H1 (cell line): ENCODE data around the gene BAG2. TPM values are rescaled to one million over a fixed set of nuclear protein-coding genes. Genes with fewer than 3 reads are reported as not detected.
A peak's percentile ranks its signal among the peaks of the same experiment; 100 is the strongest.

Source experiments
- CTCF ChIA-PET: fragments of 300-600 bp; sonication (Branson Sonifier 250); formaldehyde crosslinking; loops from one replicate; lab custom pipeline; 2021; ENCODE audit not compliant: partially characterized antibody; lab: Charles Lee
- POLR2A ChIA-PET: fragments of 300-600 bp; sonication (Branson Sonifier 250); formaldehyde crosslinking; loops from one replicate; lab custom pipeline; 2021; ENCODE audit warnings: inconsistent platforms; ENCODE audit not compliant: partially characterized antibody; lab: Charles Lee
- DNase-seq, 2 experiments: peaks; one replicate each; pipeline versions ENCODE4 v3.0.0 to v3.0.0-alpha.2; 2010 to 2022; ENCODE audit warnings: low spot score in 2 of 2, low read depth in 1 of 2, mixed read lengths in 1 of 2
- FAIRE-seq: peaks from 2 replicates; lab custom pipeline; 2011; peaks lifted over from hg19 to GRCh38; lab: Jason Lieb, UNC
- H2AFZ ChIP-seq: 2 replicates; pipeline ENCODE4 v1.8.1; 2012; ENCODE audit warnings: low read length, inconsistent platforms
- H2AK5ac ChIP-seq: 2 replicates; pipeline ENCODE4 v1.6.1; 2013; ENCODE audit warnings: low read depth, low read length
- H2BK120ac ChIP-seq: replicated peaks from 2 replicates; pipeline ENCODE3; 2013; ENCODE audit warnings: low read depth, low read length, inconsistent platforms
- H2BK12ac ChIP-seq: 2 replicates; pipeline ENCODE4 v1.6.1; 2013; ENCODE audit warnings: low read depth, low read length
- H2BK15ac ChIP-seq: 2 replicates; pipeline ENCODE4 v1.6.1; 2013; ENCODE audit warnings: low read length
- H2BK20ac ChIP-seq: 2 replicates; pipeline ENCODE4 v1.6.1; 2013; ENCODE audit warnings: low read length
- H2BK5ac ChIP-seq: 2 replicates; pipeline ENCODE4 v1.6.1; 2013; ENCODE audit warnings: low read depth, low read length
- H3K14ac ChIP-seq: 2 replicates; pipeline ENCODE4 v1.6.1; 2013; ENCODE audit warnings: inconsistent platforms; ENCODE audit not compliant: insufficient read length
- H3K18ac ChIP-seq: 2 replicates; pipeline ENCODE4 v1.6.1; 2013; ENCODE audit warnings: low read length; ENCODE audit errors: extremely low read depth
- H3K23ac ChIP-seq: 2 replicates; pipeline ENCODE4 v1.6.1; 2013; ENCODE audit warnings: inconsistent platforms; ENCODE audit not compliant: insufficient read length
- H3K23me2 ChIP-seq: 2 replicates; pipeline ENCODE4 v1.6.1; 2013; ENCODE audit warnings: low read depth, low read length
- H3K27ac ChIP-seq: 2 replicates; pipeline ENCODE4 v1.6.1; 2011; ENCODE audit warnings: low read depth, low read length, inconsistent platforms
- H3K27me3 ChIP-seq, 4 experiments: replicated peaks in 1 of 4; 1 replicate in 1 of 4; 2 replicates in 3 of 4; pipeline versions ENCODE4 v1.6.1 to v1.8.1; 2011 to 2013; ENCODE audit warnings: low read length in 3 of 4, mild to moderate bottlenecking in 3 of 4, inconsistent platforms in 2 of 4, mixed read lengths in 2 of 4, moderate library complexity in 1 of 4; ENCODE audit not compliant: control insufficient read depth in 3 of 4, insufficient read depth in 3 of 4; ENCODE audit errors: extremely low read depth in 1 of 4
- H3K36me3 ChIP-seq, 4 experiments: 2 replicates each; pipeline versions ENCODE4 v1.6.1 to v1.8.1; 2011 to 2013; ENCODE audit warnings: mild to moderate bottlenecking in 4 of 4, low read length in 3 of 4, moderate library complexity in 2 of 4, control low read depth in 1 of 4, inconsistent platforms in 1 of 4; ENCODE audit not compliant: insufficient read depth in 4 of 4, control insufficient read depth in 2 of 4
- H3K4ac ChIP-seq: replicated peaks from 2 replicates; pipeline ENCODE3; 2013; ENCODE audit warnings: low read length, low read depth, mixed read lengths, inconsistent platforms; ENCODE audit not compliant: insufficient read length
- H3K4me1 ChIP-seq, 4 experiments: replicated peaks in 1 of 4; 1 replicate in 1 of 4; 2 replicates in 3 of 4; pipeline versions ENCODE4 v1.6.1 to v1.8.1; 2011 to 2013; ENCODE audit warnings: low read length in 3 of 4, inconsistent platforms in 2 of 4, mixed read lengths in 1 of 4; ENCODE audit not compliant: insufficient read depth in 4 of 4, control insufficient read depth in 3 of 4
- H3K4me2 ChIP-seq, 2 experiments: 2 replicates each; pipeline versions ENCODE4 v1.6.1 to v1.8.1; 2011 to 2013; ENCODE audit warnings: low read depth in 2 of 2, low read length in 2 of 2, control low read depth in 1 of 2, inconsistent platforms in 1 of 2, mild to moderate bottlenecking in 1 of 2; ENCODE audit not compliant: insufficient read depth in 1 of 2
- H3K4me3 ChIP-seq, 4 experiments: fragments of 200-600, 300-600 bp in 1 of 4; sonication (generic), shearing (Covaris generic), sonication (Bioruptor Twin) in 1 of 4; 2 replicates each; pipeline versions ENCODE4 v1.5.1 to v1.8.1; 2011 to 2016; ENCODE audit warnings: low read length in 4 of 4, low read depth in 3 of 4, control low read depth in 2 of 4, inconsistent platforms in 2 of 4, mild to moderate bottlenecking in 2 of 4, mixed read lengths in 1 of 4, moderate library complexity in 1 of 4; ENCODE audit not compliant: insufficient read depth in 2 of 4; ENCODE audit errors: extremely low read depth in 1 of 4
- H3K56ac ChIP-seq: replicated peaks from 2 replicates; pipeline ENCODE3; 2013; ENCODE audit warnings: low read depth, mild to moderate bottlenecking, mixed read lengths, low read length, inconsistent platforms; ENCODE audit not compliant: insufficient read length
- H3K79me1 ChIP-seq: 2 replicates; pipeline ENCODE4 v1.6.1; 2013; ENCODE audit warnings: low read depth, low read length, control low read depth
- H3K79me2 ChIP-seq, 2 experiments: 2 replicates each; pipeline versions ENCODE4 v1.6.1 to v1.8.1; 2012 to 2013; ENCODE audit warnings: low read length in 2 of 2, mild to moderate bottlenecking in 2 of 2, inconsistent platforms in 1 of 2; ENCODE audit not compliant: insufficient read depth in 2 of 2, control insufficient read depth in 1 of 2
- H3K9ac ChIP-seq, 4 experiments: replicated peaks in 1 of 4; 1 replicate in 1 of 4; 2 replicates in 3 of 4; pipeline versions ENCODE4 v1.6.1 to v1.8.1; 2011 to 2013; ENCODE audit warnings: low read depth in 3 of 4, low read length in 3 of 4, control low read depth in 2 of 4, mild to moderate bottlenecking in 2 of 4, moderate library complexity in 2 of 4, inconsistent platforms in 1 of 4; ENCODE audit errors: extremely low read depth in 1 of 4
- H3K9me3 ChIP-seq, 2 experiments: 2 replicates each; pipeline versions ENCODE4 v1.6.1 to v1.8.1; 2012 to 2013; ENCODE audit warnings: mild to moderate bottlenecking in 2 of 2, moderate library complexity in 2 of 2, control low read depth in 1 of 2, inconsistent platforms in 1 of 2, low read depth in 1 of 2, low read length in 1 of 2, mixed read lengths in 1 of 2; ENCODE audit not compliant: insufficient read depth in 2 of 2
- H4K20me1 ChIP-seq, 2 experiments: replicated peaks in 1 of 2; 2 replicates each; pipeline versions ENCODE3 to v1.8.1; 2011 to 2013; ENCODE audit warnings: inconsistent platforms in 2 of 2, low read length in 2 of 2, mild to moderate bottlenecking in 1 of 2; ENCODE audit not compliant: insufficient read depth in 2 of 2, control insufficient read depth in 1 of 2
- H4K5ac ChIP-seq: 2 replicates; pipeline ENCODE4 v1.6.1; 2013; ENCODE audit warnings: low read length, low read depth, mixed read lengths, inconsistent platforms; ENCODE audit not compliant: insufficient read length
- H4K8ac ChIP-seq: 2 replicates; pipeline ENCODE4 v1.8.0; 2013; ENCODE audit warnings: mild to moderate bottlenecking, moderate library complexity, low read length, inconsistent platforms; ENCODE audit not compliant: insufficient read depth; ENCODE audit errors: extremely low read depth
- H4K91ac ChIP-seq: replicated peaks from 2 replicates; pipeline ENCODE3; 2013; ENCODE audit warnings: low read length, mixed read lengths, inconsistent platforms; ENCODE audit not compliant: insufficient read length
- E2F6 ChIP-seq: IDR thresholded peaks from 2 replicates; pipeline ENCODE4 v1.6.1; 2012; ENCODE audit warnings: inconsistent platforms
- SIRT6 ChIP-seq: IDR thresholded peaks from one replicate; pipeline ENCODE4 v1.7.1; 2012; ENCODE audit warnings: low read length, inconsistent platforms
- WGBS, 2 experiments: shearing (Covaris generic) in 1 of 2; methylation state at CpG; one replicate each; pipeline versions ENCODE4 v1.1.6 to v1.1.7; 2013 to 2015; ENCODE audit warnings: low lambda C conversion rate in 2 of 2, mixed read lengths in 2 of 2, inconsistent platforms in 1 of 2, low coverage in 1 of 2, missing lambda C conversion rate in 1 of 2; ENCODE audit not compliant: insufficient replicate concordance in 2 of 2, insufficient coverage in 1 of 2, insufficient read length in 1 of 2; ENCODE audit errors: extremely low coverage in 1 of 2, missing lambda C conversion rate in 1 of 2; 5-methylcytosine and 5-hydroxymethylcytosine counted together
- polyA plus RNA-seq, 7 experiments: library from polyadenylated mRNA; depleted of rRNA in 3 of 7; stranded (reverse) in 5 of 7; unstranded in 2 of 7; fragments of >200 nt in 5 of 7; fragments of 200-250 nt in 2 of 7; gene quantifications; 1 replicate in 5 of 7; 2 replicates in 1 of 7; 4 replicates in 1 of 7; pipeline versions ENCODE4 v1.2.1 to v1.2.3, GENCODE V29; 2011 to 2013; ENCODE audit warnings: missing spikeins in 2 of 7, mixed read lengths in 2 of 7
- total RNA-seq: library from RNA; stranded (reverse); fragmentation: NEBNext Ultra II Directional; extraction: Animal tissue kit (Norgen Biotek cat#: 25700); gene quantifications from 2 replicates; pipeline ENCODE4 v1.2.1, GENCODE V29; 2021

Gene BAG2
- total and polyA plus RNA-seq, 2 of the 8 experiments (the other 6 are each of a cell fraction or from before 2014, with no cell fraction given) = 4.4 to 7.4 TPM

GRCh38 chr6:57173056-57173885 lies 1.1 kb downstream of the BAG2 start:
- H3K4me3 ChIP-seq = peak overlapping the region; percentile 57 to 66 (median 62)
- peaks cover 2 to 17% (median 6%) of the 10 kb centered on the region in 4 experiments; a peak in 5 of 7 replicates for H3K4me1 ChIP-seq
- ChIA-PET CTCF (interaction anchor here (1.1 to 1.7 kb wide), 3 partner anchors 73 to 270 kb away, joined by 3 to 7 read pairs (median 3); partner anchors contain the start of gene PRIM2), POLR2A (interaction anchor here (0.9 to 2.4 kb wide), 5 partner anchors 48 to 269 kb away, joined by 3 to 13 read pairs (median 4); partner anchors contain the start of genes BEND6, RAB23 and ZNF451)
- H4K91ac ChIP-seq = no peak overlapping the region
- H4K20me1 ChIP-seq = no peaks in the 10 kb centered on the region
- no peak overlapping the region for H2AK5ac ChIP-seq
- H3K4me2 ChIP-seq = peak overlapping the region; percentile 80 to 81
- H2BK15ac ChIP-seq = no peak overlapping the region
- no peak overlapping the region for H2BK20ac ChIP-seq
- H3K79me2 ChIP-seq = peaks cover 3 to 54% of the 10 kb centered on the region in 2 experiments; a peak in 2 of 4 replicates
- no peak for DNase-seq
- WGBS, 2 experiments = 7% methylated on average over 19 of the region's 19 CpGs; no CpG with 5 or more reads in 1 of the 2 experiments
- no peak for FAIRE-seq
- H3K4ac ChIP-seq = peak overlapping the region; percentile 29
- H3K36me3 ChIP-seq = peaks cover 0 to 3% (median 0%) of the 10 kb centered on the region in 4 experiments; a peak in 1 of 8 replicates
- no peaks in the 10 kb centered on the region for H3K9me3 ChIP-seq
- no peak overlapping the region for H4K5ac ChIP-seq
- no peak overlapping the region for H3K27ac ChIP-seq
- no peak overlapping the region for H3K56ac ChIP-seq
- peak overlapping the region; percentile 7; the same call in 1 of the 2 replicates for H3K18ac ChIP-seq
- H3K79me1 ChIP-seq = no peaks in the 10 kb centered on the region; the same call in 1 of the 2 replicates
- H2BK12ac ChIP-seq = no peak overlapping the region
- 0 out of 2 replicates have a peak overlapping the region, but pooled peaks have one; percentile 37 for H2AFZ ChIP-seq
- no peak overlapping the region for H2BK5ac ChIP-seq
- peaks cover 5% of the 10 kb centered on the region for H3K23me2 ChIP-seq
- no peak overlapping the region for H2BK120ac ChIP-seq
- H3K23ac ChIP-seq = no peak overlapping the region
- peak overlapping the region; percentile 75; the same call in 1 of the 2 replicates for H4K8ac ChIP-seq
- TF ChIP-seq E2F6 (peak; percentile 48; the same call in 1 of the 2 replicates), SIRT6 (no peak)
- H3K27me3 ChIP-seq = peaks cover 0 to 5% (median 2%) of the 10 kb centered on the region in 4 experiments; a peak in 3 of 7 replicates
- H3K14ac ChIP-seq = no peak overlapping the region
- H3K9ac ChIP-seq = peak overlapping the region; percentile 47 to 75 (median 71)
